HL-60 (cell line): Measurements from ENCODE around the gene DOHH.

ENCODE experiments used
- DNase-seq, 2 experiments: peaks; one replicate each; pipeline ENCODE4 v3.0.0-alpha.2; 2010 to 2020; ENCODE audit warnings: low read depth in 1 of 2, low spot score in 1 of 2
- H3K27ac ChIP-seq: fragments of 250-450 bp; sonication (Bioruptor Pico); replicated peaks from 2 replicates; pipeline ENCODE4 v1.5.1; 2020; ENCODE audit warnings: mild to moderate bottlenecking, moderate library complexity
- H3K27me3 ChIP-seq: fragments of 250-450 bp; sonication (Bioruptor Pico); 2 replicates; pipeline ENCODE4 v1.5.1; 2021; ENCODE audit warnings: mild to moderate bottlenecking, moderate library complexity; ENCODE audit not compliant: insufficient read depth, poor library complexity, severe bottlenecking
- H3K4me3 ChIP-seq: replicated peaks from 2 replicates; pipeline ENCODE4 v1.5.1; 2011; ENCODE audit warnings: mild to moderate bottlenecking, control low read depth, low read length; ENCODE audit not compliant: insufficient read depth
- GABPA ChIP-seq: IDR thresholded peaks from 2 replicates; pipeline ENCODE4 v1.6.1; 2012; ENCODE audit warnings: low read depth
- POLR2AphosphoS5 ChIP-seq: IDR thresholded peaks from 2 replicates; pipeline ENCODE4 v1.6.1; 2012; ENCODE audit warnings: low read depth
- REST ChIP-seq: IDR thresholded peaks from 2 replicates; pipeline ENCODE4 v1.6.1; 2012; ENCODE audit warnings: low read depth; ENCODE audit not compliant: insufficient replicate concordance
- SPI1 ChIP-seq: IDR thresholded peaks from 2 replicates; pipeline ENCODE4 v1.6.1; 2012; ENCODE audit warnings: low read depth, mild to moderate bottlenecking, borderline replicate concordance
- TF ChIP-seq, protein P1 (sequence below): IDR thresholded peaks from one replicate; pipeline ENCODE4 v1.5.1; 2011; ENCODE audit warnings: low read length, control low read depth, inconsistent platforms; ENCODE audit not compliant: insufficient read depth

Gene DOHH

GRCh38 chr19:3459089-3459881 lies 41.2 kb downstream of the DOHH start:
- no peak overlapping the region for H3K27ac ChIP-seq
- no peak overlapping the region for H3K4me3 ChIP-seq
- no peaks in the 10 kb centered on the region for H3K27me3 ChIP-seq
- TF ChIP-seq, protein P1, sequence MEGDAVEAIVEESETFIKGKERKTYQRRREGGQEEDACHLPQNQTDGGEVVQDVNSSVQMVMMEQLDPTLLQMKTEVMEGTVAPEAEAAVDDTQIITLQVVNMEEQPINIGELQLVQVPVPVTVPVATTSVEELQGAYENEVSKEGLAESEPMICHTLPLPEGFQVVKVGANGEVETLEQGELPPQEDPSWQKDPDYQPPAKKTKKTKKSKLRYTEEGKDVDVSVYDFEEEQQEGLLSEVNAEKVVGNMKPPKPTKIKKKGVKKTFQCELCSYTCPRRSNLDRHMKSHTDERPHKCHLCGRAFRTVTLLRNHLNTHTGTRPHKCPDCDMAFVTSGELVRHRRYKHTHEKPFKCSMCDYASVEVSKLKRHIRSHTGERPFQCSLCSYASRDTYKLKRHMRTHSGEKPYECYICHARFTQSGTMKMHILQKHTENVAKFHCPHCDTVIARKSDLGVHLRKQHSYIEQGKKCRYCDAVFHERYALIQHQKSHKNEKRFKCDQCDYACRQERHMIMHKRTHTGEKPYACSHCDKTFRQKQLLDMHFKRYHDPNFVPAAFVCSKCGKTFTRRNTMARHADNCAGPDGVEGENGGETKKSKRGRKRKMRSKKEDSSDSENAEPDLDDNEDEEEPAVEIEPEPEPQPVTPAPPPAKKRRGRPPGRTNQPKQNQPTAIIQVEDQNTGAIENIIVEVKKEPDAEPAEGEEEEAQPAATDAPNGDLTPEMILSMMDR = no peak
- TF ChIP-seq GABPA (no peak), REST (no peak), SPI1 (no peak), POLR2AphosphoS5 (no peak)
- no peak for DNase-seq

GRCh38 chr19:3458229-3459088 lies 42.0 kb downstream of the DOHH start:
- Histone ChIP-seq H3K27me3 (no peaks in the 10 kb centered on the region), H3K4me3 (no peak overlapping the region), H3K27ac (no peak overlapping the region)
- TF ChIP-seq GABPA (no peak), REST (no peak), SPI1 (no peak), POLR2AphosphoS5 (no peak)
- TF ChIP-seq, protein P1 = no peak
- DNase-seq = no peak

DNA sequence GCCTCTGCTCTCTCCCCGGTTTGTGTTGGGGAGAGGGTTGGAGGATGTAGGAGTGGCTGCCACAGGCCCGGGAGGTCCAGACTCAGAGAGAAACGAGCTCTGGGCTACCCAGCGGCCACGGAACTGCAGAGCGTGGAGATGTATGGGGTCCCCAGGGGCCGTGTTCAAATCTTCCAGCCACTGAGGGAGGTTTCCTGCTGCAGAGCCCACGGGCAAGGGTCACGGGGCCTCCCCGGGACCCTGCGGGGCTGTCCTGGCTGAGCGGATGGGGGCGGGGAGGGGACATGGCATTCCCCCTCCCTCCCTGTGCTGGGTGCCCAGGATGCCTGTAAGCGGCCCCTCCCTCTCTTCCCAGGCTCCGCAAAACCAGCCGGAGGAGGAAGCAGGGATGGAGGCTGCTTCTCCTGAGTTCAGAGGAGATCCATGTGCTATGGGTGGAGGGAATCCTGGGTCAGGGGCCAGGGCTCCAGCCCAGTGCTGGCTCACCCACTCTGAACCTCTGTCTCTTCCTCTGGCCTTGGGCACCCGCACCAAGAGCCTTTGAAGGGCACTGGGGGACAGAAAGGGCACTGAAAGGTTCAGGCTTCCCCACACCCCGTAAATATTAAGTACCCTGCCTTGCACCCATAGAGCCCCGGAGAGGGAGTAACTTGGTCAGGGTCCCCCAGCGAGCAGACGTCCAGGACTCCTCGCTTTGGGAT lies 42.8 kb downstream of the DOHH start:
- H3K27ac ChIP-seq = no peak overlapping the region
- no peak for TF ChIP-seq POLR2AphosphoS5
- no peak for TF ChIP-seq SPI1
- TF ChIP-seq GABPA = no peak
- TF ChIP-seq REST = no peak
- TF ChIP-seq, protein P1 = no peak
- no peaks in the 10 kb centered on the region for H3K27me3 ChIP-seq
- H3K4me3 ChIP-seq = no peak overlapping the region
- no peak for DNase-seq
